Kidney (tissue), 14 donors: Measurements from ENCODE around the gene CFAP47. TPM values are rescaled to one million over a fixed set of nuclear protein-coding genes. Genes with fewer than 3 reads are reported as not detected.

Experiments used
- DNase-seq, 5 donors: peaks; one replicate each; pipeline ENCODE4 v3.0.0-alpha.2; 2013 to 2020
- FAIRE-seq: peaks from 2 replicates; lab custom pipeline; 2012; peaks lifted over from hg19 to GRCh38; lab: Jason Lieb, UNC
- H3K27ac ChIP-seq, 2 donors: one replicate each; pipeline ENCODE4 v1.7.0; 2013; ENCODE audit warnings: low read depth in 2 of 2, low read length in 2 of 2, inconsistent platforms in 1 of 2
- H3K27me3 ChIP-seq: one replicate; pipeline ENCODE4 v1.7.1; 2013; ENCODE audit warnings: low read length, inconsistent platforms; ENCODE audit not compliant: control insufficient read depth, insufficient read depth
- H3K36me3 ChIP-seq, 3 donors: one replicate each; pipeline versions ENCODE4 v1.7.0 to v1.7.1; 2013; ENCODE audit warnings: low read length in 3 of 3, control low read depth in 1 of 3, inconsistent platforms in 1 of 3; ENCODE audit not compliant: insufficient read depth in 3 of 3, control insufficient read depth in 2 of 3
- H3K4me1 ChIP-seq, 3 donors: one replicate each; pipeline versions ENCODE4 v1.7.0 to v1.7.1; 2013; ENCODE audit warnings: low read length in 3 of 3, inconsistent platforms in 1 of 3, low read depth in 1 of 3; ENCODE audit not compliant: control insufficient read depth in 2 of 3, insufficient read depth in 2 of 3
- H3K4me3 ChIP-seq, 3 donors: one replicate each; pipeline versions ENCODE4 v1.7.0 to v1.8.1; 2013; ENCODE audit warnings: low read length in 3 of 3, control low read depth in 1 of 3, inconsistent platforms in 1 of 3
- H3K9ac ChIP-seq, 3 donors: one replicate each; pipeline versions ENCODE4 v1.7.0 to v1.7.1; 2013; ENCODE audit warnings: low read length in 3 of 3, control low read depth in 1 of 3, inconsistent platforms in 1 of 3
- H3K9me3 ChIP-seq, 3 donors: one replicate each; pipeline versions ENCODE4 v1.7.0 to v1.7.1; 2013; ENCODE audit warnings: low read length in 3 of 3, control low read depth in 1 of 3, inconsistent platforms in 1 of 3; ENCODE audit not compliant: control insufficient read depth in 2 of 3, insufficient read depth in 1 of 3
- CTCF ChIP-seq: IDR thresholded peaks from 3 replicates; pipeline ENCODE4 v1.5.1; 2012; ENCODE audit warnings: mild to moderate bottlenecking, moderate library complexity, borderline replicate concordance; ENCODE audit not compliant: insufficient read depth; ENCODE audit errors: extremely low read depth
- intact Hi-C: fragments of 100-400 bp; cut with DNase I; formaldehyde crosslinking; loops from one replicate; pipeline ENCODE4 v1.11.1; 2022
- polyA plus RNA-seq: library from polyadenylated mRNA; stranded (reverse); fragments of 350-450 nt; fragmentation: Illumina TruSeq; extraction: RNeasy Lipid Tissue Mini Kit (QIAGEN cat#74804); gene quantifications from one replicate; pipeline ENCODE4 v1.2.3, GENCODE V29; 2014; ENCODE audit warnings: low read depth, low replicate concordance; ENCODE audit not compliant: insufficient read depth
- total RNA-seq: library from RNA; stranded (reverse); fragmentation: NEBNext Ultra II Directional; extraction: Animal tissue kit (Norgen Biotek cat#: 25700); gene quantifications from one replicate; pipeline ENCODE4 v1.2.1, GENCODE V29; 2021
- donor health status: control.
- donor health status: control.
- donor health status: control.
- donor health status: control.
- donor health status: control.
- donor health status: DM: yes; HTN: yes; CAD: no.
- donor health status: Normal renal cell carcinoma (clear cell type).

The CFAP47 gene
- total and polyA plus RNA-seq, 2 donors from 2014 or later: 1.4 TPM; not detected in 1

GRCh38 chrX:36241397-36241796 lies 321.9 kb downstream of the CFAP47 start:
- Histone ChIP-seq H3K9me3 (no peaks in the 10 kb centered on the region), H3K36me3 (no peaks in the 10 kb centered on the region), H3K4me3 (no peak overlapping the region), H3K9ac (no peak overlapping the region), H3K4me1 (no peaks in the 10 kb centered on the region), H3K27me3 (no peaks in the 10 kb centered on the region), H3K27ac (no peak overlapping the region)
- DNase-seq (peak in 1 of 5 donors; percentile 32), FAIRE-seq (no peak)
- intact Hi-C loops: no loop called here
- TF ChIP-seq CTCF: no peak

GRCh38 chrX:36266155-36266554 lies 346.6 kb downstream of the CFAP47 start:
- DNase-seq: peak in 1 of 5 donors; percentile 36
- H3K9ac ChIP-seq: no peak overlapping the region
- no peaks in the 10 kb centered on the region for H3K27me3 ChIP-seq
- H3K4me3 ChIP-seq: no peak overlapping the region
- no peaks in the 10 kb centered on the region for H3K9me3 ChIP-seq
- no peaks in the 10 kb centered on the region for H3K36me3 ChIP-seq
- TF ChIP-seq CTCF: no peak
- no peaks in the 10 kb centered on the region for H3K4me1 ChIP-seq
- H3K27ac ChIP-seq: no peak overlapping the region
- intact Hi-C loops: no loop called here
- FAIRE-seq: no peak

GRCh38 chrX:36310136-36310535 lies 390.6 kb downstream of the CFAP47 start:
- FAIRE-seq (no peak), DNase-seq (no peak)
- H3K9ac ChIP-seq: no peak overlapping the region
- TF ChIP-seq CTCF: no peak
- intact Hi-C loops: no loop called here
- no peaks in the 10 kb centered on the region for H3K4me1 ChIP-seq
- H3K4me3 ChIP-seq: no peak overlapping the region
- H3K27me3 ChIP-seq: no peaks in the 10 kb centered on the region
- H3K9me3 ChIP-seq: no peaks in the 10 kb centered on the region
- H3K36me3 ChIP-seq: no peaks in the 10 kb centered on the region
- no peak overlapping the region for H3K27ac ChIP-seq

GRCh38 chrX:36314303-36314702 lies 394.8 kb downstream of the CFAP47 start:
- Histone ChIP-seq H3K9me3 (no peaks in the 10 kb centered on the region), H3K4me1 (no peaks in the 10 kb centered on the region), H3K27ac (no peak overlapping the region), H3K27me3 (no peaks in the 10 kb centered on the region), H3K36me3 (no peaks in the 10 kb centered on the region), H3K9ac (no peak overlapping the region), H3K4me3 (no peak overlapping the region)
- no peak for FAIRE-seq
- intact Hi-C loops: no loop called here
- no peak for DNase-seq
- no peak for TF ChIP-seq CTCF
